Heart left ventricle (tissue), 16 donors: ENCODE results near the gene KRTAP19-3. TPM values are rescaled to one million over a fixed set of nuclear protein-coding genes. Genes with fewer than 3 reads are reported as not detected.

Experiments
- ATAC-seq, 4 donors: fragments of 200-7000 bp; cut with Tn5 transposase; one replicate each; pipeline ENCODE4 v1.9.1; 2020 to 2022; ENCODE audit warnings: moderate library complexity in 4 of 4, mild to moderate bottlenecking in 3 of 4, moderate number of reproducible peaks in 1 of 4
- DNase-seq, 5 donors: peaks; one replicate each; pipeline ENCODE4 v3.0.0-alpha.2; 2020
- H3K27ac ChIP-seq, 12 donors: fragments of 200-600 bp; sonication (generic) in 4 of 12; one replicate each; pipeline versions ENCODE4 v1.5.0 to v1.8.0; 2016 to 2022; ENCODE audit warnings: mild to moderate bottlenecking in 2 of 12
- H3K27me3 ChIP-seq, 9 donors: fragments of 200-600 bp; sonication (generic) in 2 of 9; one replicate each; pipeline versions ENCODE4 v1.5.1 to v1.8.0; 2016 to 2022; ENCODE audit warnings: mild to moderate bottlenecking in 3 of 9
- H3K36me3 ChIP-seq, 9 donors: fragments of 200-600 bp; sonication (generic) in 2 of 9; one replicate each; pipeline versions ENCODE4 v1.5.0 to v1.8.0; 2018 to 2022; ENCODE audit warnings: mild to moderate bottlenecking in 2 of 9
- H3K4me1 ChIP-seq, 12 donors: fragments of 200-600 bp; sonication (generic) in 4 of 12; one replicate each; pipeline versions ENCODE4 v1.5.0 to v1.8.0; 2016 to 2022; ENCODE audit warnings: mild to moderate bottlenecking in 3 of 12
- H3K4me3 ChIP-seq, 12 donors: fragments of 200-600 bp; sonication (generic) in 4 of 12; one replicate each; pipeline versions ENCODE4 v1.5.0 to v1.8.0; 2017 to 2022; ENCODE audit warnings: mild to moderate bottlenecking in 9 of 12, moderate library complexity in 4 of 12
- H3K9me3 ChIP-seq, 12 donors: fragments of 200-600 bp; sonication (generic) in 4 of 12; one replicate each; pipeline versions ENCODE4 v1.5.0 to v1.8.0; 2016 to 2022; ENCODE audit warnings: mild to moderate bottlenecking in 1 of 12
- POLR2A ChIP-seq, 2 donors: fragments of 450-650 bp; IDR thresholded peaks; one replicate each; pipeline ENCODE4 v1.6.1; 2017; ENCODE audit warnings: antibody characterized with exemption in 2 of 2, mild to moderate bottlenecking in 2 of 2, moderate library complexity in 2 of 2
- WGBS, 4 donors: extraction: QIAGEN DNeasy Blood & Tissue Kit in 2 of 4; methylation state at CpG; one replicate each; pipeline versions ENCODE4 v1.1.5 to v1.1.7; 2013 to 2018; 5-methylcytosine and 5-hydroxymethylcytosine counted together
- intact Hi-C, 10 donors: fragments of 100-400 bp; cut with DNase I; formaldehyde crosslinking; loops; one replicate each; pipeline versions ENCODE4 v1.11.1 to v1.14.2; 2022
- polyA plus RNA-seq, 2 donors: library from polyadenylated mRNA; stranded (reverse); fragments of 200-250 nt; gene quantifications; one replicate each; pipeline ENCODE4 v1.2.3, GENCODE V29; 2013
- total RNA-seq, 9 donors: library from RNA; depleted of rRNA in 2 of 9; stranded (reverse); fragments of >200 nt in 2 of 9; fragmentation: NEBNext Ultra II Directional in 3 of 9; extraction: Animal tissue kit (Norgen Biotek cat#: 25700) in 3 of 9; gene quantifications; one replicate each; pipeline versions ENCODE4 v1.1.0 to v1.2.4, GENCODE V29; 2016 to 2023
- TF ChIP-seq, protein P1 (sequence below), 12 donors: fragments of 200-600 bp; sonication (generic) in 4 of 12; IDR thresholded peaks; one replicate each; pipeline versions ENCODE4 v1.5.0 to v1.8.0; 2018 to 2022; ENCODE audit warnings: antibody characterized with exemption in 12 of 12, mild to moderate bottlenecking in 5 of 12
- donor health status: ischemic (EF 13 %, LVEDD 7.1; RV severe dilation, severe dysfunction).
- donor health status: healthy with polysubstance abuse.
- donor health status: DM: no; HTN: yes; CAD: no.
- donor health status: DM: no; HTN: no; CAD: no.
- donor health status: ischemic (EF 25% LVEDD 6.9; RV normal size, moderate dysfunction).
- donor health status: ischemic (EF 25% LVEDD 5.7; RV mildly dilated, moderate dysfunction).
- donor health status: healthy.
- donor health status: DM: yes; HTN: yes; CAD: no.
- donor health status: ischemic (EF 35%, LVEDD 5.7; RV mildly dilated, moderate dysfunction).
- donor health status: nonischemic (EF 11% LVEDD 7.7; RV severe dilation, severe dysfunction).
- donor health status: DM: yes; HTN: yes; CAD: no.
- donor health status: PGD.
- donor health status: ischemic (EF 29% LVEDD 5.4; RV normal size, mild dysfunction).
- donor health status: nonischemic (EF 23%, LVEDD 6.1; RV moderate dilation, normal function).

KRTAP19-3 gene
- total and polyA plus RNA-seq, 11 donors: not detected

DNA sequence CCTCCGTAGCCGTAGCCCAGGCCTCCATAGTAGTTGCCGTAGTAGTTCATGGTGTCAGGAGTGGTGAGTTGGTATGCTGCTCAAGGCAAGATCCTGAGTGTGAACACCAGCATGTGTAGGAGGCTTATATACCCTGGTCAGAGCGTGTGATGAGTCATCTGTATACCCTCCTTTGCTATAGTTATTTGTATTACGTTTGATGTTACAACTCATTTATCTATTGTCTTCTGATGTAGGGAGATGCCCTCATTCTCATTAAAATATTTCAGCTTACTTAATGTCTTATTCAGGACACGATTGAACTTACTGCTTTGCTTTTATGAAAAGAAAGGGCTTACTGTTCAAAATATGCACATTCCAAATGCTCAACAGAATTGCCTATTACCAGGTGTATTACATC, 10.2 kb upstream of the KRTAP19-3 start, which contains the start of gene KRTAP19-5:
Gene KRTAP19-5 (minus strand): TSS at position 101 of the 400 bp plus-strand sequence. CDS start 51 bp downstream, at position 50.
- DNase-seq: no peak
- ATAC-seq: no peak
- 70 to 89% (median 79%) methylated on average over 6 of the region's 6 CpGs for WGBS, 4 donors
- Histone ChIP-seq H3K4me1 (no peaks in the 10 kb centered on the region), H3K27me3 (no peaks in the 10 kb centered on the region), H3K9me3 (no peaks in the 10 kb centered on the region), H3K4me3 (no peak within 1 kb of the TSS), H3K27ac (no peak within 1 kb of the TSS), H3K36me3 (no peaks in the 10 kb centered on the region)
- intact Hi-C loops: no loop called here
- TF ChIP-seq POLR2A (IDR thresholded peaks at IDR 0.05): no peak
- TF ChIP-seq, protein P1, sequence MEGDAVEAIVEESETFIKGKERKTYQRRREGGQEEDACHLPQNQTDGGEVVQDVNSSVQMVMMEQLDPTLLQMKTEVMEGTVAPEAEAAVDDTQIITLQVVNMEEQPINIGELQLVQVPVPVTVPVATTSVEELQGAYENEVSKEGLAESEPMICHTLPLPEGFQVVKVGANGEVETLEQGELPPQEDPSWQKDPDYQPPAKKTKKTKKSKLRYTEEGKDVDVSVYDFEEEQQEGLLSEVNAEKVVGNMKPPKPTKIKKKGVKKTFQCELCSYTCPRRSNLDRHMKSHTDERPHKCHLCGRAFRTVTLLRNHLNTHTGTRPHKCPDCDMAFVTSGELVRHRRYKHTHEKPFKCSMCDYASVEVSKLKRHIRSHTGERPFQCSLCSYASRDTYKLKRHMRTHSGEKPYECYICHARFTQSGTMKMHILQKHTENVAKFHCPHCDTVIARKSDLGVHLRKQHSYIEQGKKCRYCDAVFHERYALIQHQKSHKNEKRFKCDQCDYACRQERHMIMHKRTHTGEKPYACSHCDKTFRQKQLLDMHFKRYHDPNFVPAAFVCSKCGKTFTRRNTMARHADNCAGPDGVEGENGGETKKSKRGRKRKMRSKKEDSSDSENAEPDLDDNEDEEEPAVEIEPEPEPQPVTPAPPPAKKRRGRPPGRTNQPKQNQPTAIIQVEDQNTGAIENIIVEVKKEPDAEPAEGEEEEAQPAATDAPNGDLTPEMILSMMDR (IDR thresholded peaks at IDR 0.05): no peak

DNA sequence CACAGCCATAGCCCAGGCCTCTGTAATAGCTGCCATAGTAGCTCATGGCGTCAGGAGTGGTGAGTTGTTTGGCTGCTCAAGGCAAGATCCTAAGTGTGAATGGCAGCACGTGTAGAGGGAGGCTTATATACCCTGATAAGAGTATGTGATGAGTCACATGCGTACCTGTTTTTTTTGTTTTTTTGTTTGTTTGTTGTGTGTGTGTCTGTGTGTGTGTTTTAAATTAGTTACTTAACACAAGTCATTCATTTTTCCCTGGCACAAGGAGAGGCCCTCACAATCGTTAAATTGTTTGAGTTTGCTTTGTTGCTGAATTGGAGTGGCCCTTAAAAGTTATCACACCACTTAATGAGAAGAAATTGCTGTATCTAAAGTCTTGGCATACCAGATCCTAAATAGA, 5.3 kb upstream of the KRTAP19-3 start, which contains the start of gene KRTAP19-4:
Gene KRTAP19-4 (minus strand): TSS at position 101 of the 400 bp plus-strand sequence. CDS start 55 bp downstream, at position 46.
- ATAC-seq (no peak), DNase-seq (no peak)
- Histone ChIP-seq H3K9me3 (peaks cover 0 to 4% (median 0%) of the 10 kb centered on the region in 12 donors), H3K36me3 (no peaks in the 10 kb centered on the region), H3K4me1 (no peaks in the 10 kb centered on the region), H3K27ac (no peak within 1 kb of the TSS), H3K27me3 (no peaks in the 10 kb centered on the region), H3K4me3 (no peak within 1 kb of the TSS)
- intact Hi-C loops: no loop called here
- TF ChIP-seq POLR2A (IDR thresholded peaks at IDR 0.05): no peak
- TF ChIP-seq, protein P1 (IDR thresholded peaks at IDR 0.05): no peak
- WGBS, 4 donors: 55 to 60% (median 58%) methylated on average over 4 of the region's 4 CpGs

DNA sequence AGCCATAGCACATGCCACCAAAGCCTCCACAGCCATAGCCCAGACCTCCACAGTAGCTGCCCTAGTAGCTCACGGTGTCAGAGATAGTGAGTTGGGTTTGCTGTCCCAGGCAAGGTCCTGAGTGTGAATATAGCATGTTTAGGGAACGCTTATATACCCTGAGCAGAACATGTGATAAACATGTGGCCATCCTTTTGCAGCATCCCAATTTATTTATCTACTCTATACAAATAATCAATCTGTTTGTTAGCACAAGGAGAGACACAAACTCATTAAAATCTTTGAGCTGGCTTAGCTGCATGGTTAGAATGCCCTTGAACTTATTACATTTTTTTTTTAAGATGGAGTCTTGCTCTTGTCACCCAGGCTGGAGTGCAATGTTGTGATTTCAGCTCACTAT, 4.5 kb downstream of the KRTAP19-3 start, which contains the start of gene KRTAP19-2:
Gene KRTAP19-2 (minus strand): TSS at position 101 of the 400 bp plus-strand sequence. CDS start 88 bp downstream, at position 13.
- DNase-seq (no peak), ATAC-seq (no peak)
- Histone ChIP-seq H3K36me3 (no peaks in the 10 kb centered on the region), H3K4me1 (peaks cover 0 to 6% (median 0%) of the 10 kb centered on the region in 12 donors), H3K27me3 (no peaks in the 10 kb centered on the region), H3K27ac (no peak within 1 kb of the TSS), H3K9me3 (peaks cover 0 to 11% (median 0%) of the 10 kb centered on the region in 12 donors), H3K4me3 (no peak within 1 kb of the TSS)
- intact Hi-C loops: loop anchor here in 1 of 10 donors (10.0 kb wide), 1 partner anchor 77 kb away; the partner anchor contains the start of gene KRTAP19-7
- no peak for TF ChIP-seq POLR2A (IDR thresholded peaks at IDR 0.05)
- TF ChIP-seq, protein P1 (IDR thresholded peaks at IDR 0.05): no peak
- WGBS, 4 donors: 74 to 94% (median 87%) methylated on average over 2 of the region's 2 CpGs

DNA sequence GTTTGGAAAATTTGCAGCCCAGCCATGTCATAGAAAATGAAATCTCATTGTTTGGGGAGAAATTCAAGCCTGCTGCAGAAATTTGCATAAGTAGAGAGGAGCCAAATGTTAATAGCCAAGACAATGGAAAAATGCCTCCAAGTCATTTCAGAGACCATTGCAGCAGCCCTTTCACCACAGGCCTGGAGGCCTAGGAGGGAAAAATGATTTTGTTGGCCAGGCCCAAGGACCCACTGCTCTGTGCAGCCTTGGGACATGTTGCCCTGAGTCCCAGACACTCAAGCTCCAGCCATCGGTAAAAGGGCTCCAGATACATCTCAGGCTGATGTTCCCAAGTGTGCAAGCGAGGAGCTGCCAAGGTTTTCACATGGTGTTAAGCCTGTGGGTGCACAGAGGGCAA, 5.6 kb downstream of the KRTAP19-3 start:
- DNase-seq (no peak), ATAC-seq (no peak)
- TF ChIP-seq, protein P1 (IDR thresholded peaks at IDR 0.05): no peak
- TF ChIP-seq POLR2A (IDR thresholded peaks at IDR 0.05): no peak
- Histone ChIP-seq H3K36me3 (no peaks in the 10 kb centered on the region), H3K27ac (no peak overlapping the region), H3K4me3 (no peak overlapping the region), H3K9me3 (peaks cover 0 to 11% (median 0%) of the 10 kb centered on the region in 12 donors), H3K27me3 (no peaks in the 10 kb centered on the region), H3K4me1 (peaks cover 0 to 7% (median 0%) of the 10 kb centered on the region in 12 donors)
- 63 to 67% (median 65%) methylated on average over 1 to 2 of the region's 2 CpGs for WGBS, 4 donors
- intact Hi-C loops: loop anchor here in 1 of 10 donors (10.0 kb wide), 1 partner anchor 79 kb away; the partner anchor contains the start of gene KRTAP19-7
